Caco-2 (cell line): ENCODE measurements around the gene SAC3D1. TPM values are rescaled to one million over a fixed set of nuclear protein-coding genes. Genes with fewer than 3 reads are reported as not detected.
A peak's percentile ranks its signal among the peaks of the same experiment; 100 is the strongest.

Source experiments
- BruUV-seq: library from RNA; stranded (reverse); fragments of 400-500 nt; replicated peaks from 2 replicates; lab custom pipeline; 2021; lab: Mats Ljungman, UMichigan
- CTCF ChIA-PET: fragments of 300-600 bp; sonication (Branson Sonifier 250); formaldehyde crosslinking; loops from one replicate; lab custom pipeline; 2022; ENCODE audit warnings: antibody characterized with exemption; lab: Charles Lee
- POLR2A ChIA-PET: fragments of 300-600 bp; sonication (Branson Sonifier 250); formaldehyde crosslinking; loops from one replicate; lab custom pipeline; 2022; ENCODE audit warnings: antibody characterized with exemption; lab: Charles Lee
- DNase-seq, 2 experiments: peaks; one replicate each; pipeline versions ENCODE4 v3.0.0 to v3.0.0-alpha.2; 2020 to 2022
- H3K27me3 ChIP-seq: replicated peaks from 2 replicates; pipeline ENCODE4 v1.6.0; 2011; ENCODE audit warnings: low read length; ENCODE audit not compliant: control insufficient read depth, insufficient read depth
- H3K36me3 ChIP-seq: 2 replicates; pipeline ENCODE4 v1.5.1; 2011; ENCODE audit warnings: low read length; ENCODE audit not compliant: control insufficient read depth, insufficient read depth
- H3K4me1 ChIP-seq: fragments of 250-450 bp; sonication (Bioruptor Pico); 2 replicates; pipeline ENCODE4 v1.5.1; 2020; ENCODE audit warnings: mild to moderate bottlenecking
- H3K4me3 ChIP-seq: 2 replicates; pipeline ENCODE4 v1.5.1; 2011; ENCODE audit warnings: low read depth, mild to moderate bottlenecking, control low read depth, low read length
- H3K9me3 ChIP-seq: fragments of 250-450 bp; sonication (Bioruptor Pico); 2 replicates; pipeline ENCODE4 v1.5.1; 2020; ENCODE audit warnings: mild to moderate bottlenecking, moderate library complexity
- H3K27ac Mint-ChIP-seq: one replicate; pipeline ENCODE4 v1.8.0; 2022; ENCODE audit warnings: mixed read lengths; ENCODE audit not compliant: unreplicated experiment
- H3K27me3 Mint-ChIP-seq: one replicate; pipeline ENCODE4 v1.8.0; 2022; ENCODE audit warnings: mixed read lengths; ENCODE audit not compliant: insufficient read depth, unreplicated experiment
- H3K36me3 Mint-ChIP-seq: one replicate; pipeline ENCODE4 v1.8.0; 2022; ENCODE audit warnings: mild to moderate bottlenecking, mixed read lengths; ENCODE audit not compliant: insufficient read depth, unreplicated experiment
- H3K4me1 Mint-ChIP-seq: one replicate; pipeline ENCODE4 v1.8.0; 2022; ENCODE audit warnings: low read depth, mixed read lengths; ENCODE audit not compliant: unreplicated experiment
- H3K4me3 Mint-ChIP-seq: one replicate; pipeline ENCODE4 v1.8.0; 2022; ENCODE audit warnings: mild to moderate bottlenecking, moderate library complexity, mixed read lengths; ENCODE audit not compliant: unreplicated experiment
- H3K9me3 Mint-ChIP-seq: one replicate; pipeline ENCODE4 v1.8.0; 2022; ENCODE audit warnings: mixed read lengths; ENCODE audit not compliant: unreplicated experiment
- CTCF ChIP-seq, 2 experiments: fragments of 200-600 bp in 1 of 2; IDR thresholded peaks; 1 replicate in 1 of 2; 2 replicates in 1 of 2; pipeline versions ENCODE4 v1.5.1 to v1.8.0; 2011 to 2022; ENCODE audit warnings: antibody characterized with exemption in 1 of 2, control low read depth in 1 of 2, inconsistent platforms in 1 of 2, low read depth in 1 of 2, low read length in 1 of 2, mild to moderate bottlenecking in 1 of 2, moderate library complexity in 1 of 2; ENCODE audit not compliant: insufficient read depth in 1 of 2, severe bottlenecking in 1 of 2, unreplicated experiment in 1 of 2
- intact Hi-C: fragments of 100-400 bp; cut with micrococcal nuclease; formaldehyde crosslinking; loops from one replicate; pipeline ENCODE4 v1.10.0; 2022; ENCODE audit not compliant: unreplicated experiment
- total RNA-seq: library from RNA; stranded (reverse); gene quantifications from 2 replicates; pipeline ENCODE4 v1.2.3, GENCODE V29; 2022

Gene SAC3D1
- total RNA-seq, 1 experiment from 2014 or later = 21.2 TPM

- ChIA-PET CTCF (interaction anchor here (0.9 kb wide), 1 partner anchor 69 kb away, joined by 3 read pairs; the partner anchor contains the start of gene ARL2), POLR2A (no interaction called here)
- BruUV-seq = no TSS peak
- no peaks in the 10 kb centered on the region for H3K9me3 ChIP-seq
- no peaks in the 10 kb centered on the region for H3K9me3 Mint-ChIP-seq
- intact Hi-C loops = loop anchor here (5.0 kb wide), 1 partner anchor 56 kb away; the partner anchor contains the start of gene SNX15
- peaks cover 63% of the 10 kb centered on the region for H3K36me3 Mint-ChIP-seq
- H3K27me3 Mint-ChIP-seq = no peaks in the 10 kb centered on the region
- peak overlapping the region; percentile 58 for H3K4me3 ChIP-seq
- TF ChIP-seq CTCF (IDR thresholded peaks at IDR 0.05; ENCODE audit: insufficient read depth in 1 of 2, low read depth in 1 of 2, low read length in 1 of 2, severe bottlenecking in 1 of 2, unreplicated experiment in 1 of 2) = no peak
- H3K4me1 ChIP-seq = peaks cover 16% of the 10 kb centered on the region; the same call in 1 of the 2 replicates
- H3K36me3 ChIP-seq = peaks cover 4% of the 10 kb centered on the region; the same call in 1 of the 2 replicates
- H3K4me3 Mint-ChIP-seq = peak overlapping the region; percentile 85
- H3K27me3 ChIP-seq = no peaks in the 10 kb centered on the region
- H3K27ac Mint-ChIP-seq = peak overlapping the region; percentile 98
- no peak for DNase-seq
- H3K4me1 Mint-ChIP-seq = peaks cover 24% of the 10 kb centered on the region
Observed at GRCh38 chr11:65083134-65083833, 42.3 kb downstream of the SAC3D1 start.

- CTCF ChIA-PET = interaction anchor here (0.9 kb wide), 1 partner anchor 70 kb away, joined by 3 read pairs; the partner anchor contains the start of gene ARL2
- intact Hi-C loops = loop anchor here (5.0 kb wide), 1 partner anchor 57 kb away; the partner anchor contains the start of gene SNX15
Observed at GRCh38 chr11:65083834-65084597, 43.0 kb downstream of the SAC3D1 start, which contains the start of the genes CDCA5 and ZFPL1. Gene CDCA5, minus strand, starts transcription at chr11:65084040. Its CDS starts 62 bp downstream, at chr11:65083978. Gene ZFPL1, plus strand, starts transcription at chr11:65084222. Its CDS starts 477 bp downstream, at chr11:65084699.

More at GRCh38 chr11:65083834-65084597, 43.0 kb downstream of the SAC3D1 start, which contains the start of the genes CDCA5 and ZFPL1:
- Mint-ChIP-seq H3K4me3 (peak within 1 kb of the TSS; percentile 85), H3K36me3 (peaks cover 62% of the 10 kb centered on the region), H3K27me3 (no peaks in the 10 kb centered on the region), H3K27ac (peak within 1 kb of the TSS; percentile 98), H3K9me3 (no peaks in the 10 kb centered on the region), H3K4me1 (peaks cover 17% of the 10 kb centered on the region)
- Histone ChIP-seq H3K9me3 (no peaks in the 10 kb centered on the region), H3K36me3 (peaks cover 4% of the 10 kb centered on the region; the same call in 1 of the 2 replicates), H3K4me3 (peak within 1 kb of the TSS; percentile 58), H3K4me1 (peaks cover 16% of the 10 kb centered on the region; the same call in 1 of the 2 replicates), H3K27me3 (no peaks in the 10 kb centered on the region)
- no TSS peak for BruUV-seq
- DNase-seq = peak; percentile 96 to 97
- TF ChIP-seq CTCF (IDR thresholded peaks at IDR 0.05; ENCODE audit: insufficient read depth in 1 of 2, low read depth in 1 of 2, low read length in 1 of 2, severe bottlenecking in 1 of 2, unreplicated experiment in 1 of 2) = no peak
- POLR2A ChIA-PET = no interaction called here
